HPDE6-E6E7 (cell line): ENCODE data around the gene PLCB3.

ENCODE experiments used
- DNase-seq: peaks from one replicate; pipeline ENCODE4 v3.0.0; 2011; ENCODE audit warnings: missing footprints; ENCODE audit errors: extremely low spot score

The PLCB3 gene

GRCh38 chr11:64220798-64221197, 30.5 kb upstream of the PLCB3 start:
- no peak for DNase-seq

- DNase-seq, result no peak
These were observed 28.7 kb upstream of the PLCB3 start for GRCh38 chr11:64222651-64223000.

GRCh38 chr11:64223001-64223651, 28.2 kb upstream of the PLCB3 start:
- DNase-seq, result no peak

GRCh38 chr11:64224151-64224890, 27.0 kb upstream of the PLCB3 start:
- DNase-seq, result peak; percentile 67

- DNase-seq, result no peak
These were observed 26.3 kb upstream of the PLCB3 start for GRCh38 chr11:64224891-64225607.

- DNase-seq, result peak; percentile 72
These were observed 25.5 kb upstream of the PLCB3 start, which contains the start of the genes NUDT22 and TRPT1 for GRCh38 chr11:64225608-64226506. Gene NUDT22 (plus strand): TSS chr11:64226274. CDS start chr11:64226653, 379 bp downstream. Gene TRPT1 (minus strand): TSS chr11:64226186. CDS start chr11:64225860, 326 bp downstream.

GRCh38 chr11:64226507-64227051, 24.8 kb upstream of the PLCB3 start:
- DNase-seq, result peak; percentile 17

- no peak for DNase-seq
These were observed 23.8 kb upstream of the PLCB3 start for GRCh38 chr11:64227405-64227956.

- DNase-seq, result no peak
These were observed 22.1 kb upstream of the PLCB3 start for GRCh38 chr11:64229090-64229743.

GRCh38 chr11:64229744-64230170, 21.6 kb upstream of the PLCB3 start:
- no peak for DNase-seq

- peak; percentile 71 for DNase-seq
These were observed 21.0 kb upstream of the PLCB3 start, which contains the start of gene DNAJC4 for GRCh38 chr11:64230171-64230984. Gene DNAJC4 (plus strand): TSS chr11:64230548. CDS start chr11:64230855, 307 bp downstream.

- no peak for DNase-seq
These were observed 20.4 kb upstream of the PLCB3 start for GRCh38 chr11:64230985-64231365.

GRCh38 chr11:64231546-64231945, 19.8 kb upstream of the PLCB3 start:
- DNase-seq, result no peak

- no peak for DNase-seq
These were observed 19.0 kb upstream of the PLCB3 start for GRCh38 chr11:64232182-64232966.

- DNase-seq, result no peak
These were observed 18.4 kb upstream of the PLCB3 start for GRCh38 chr11:64232967-64233315.

- no peak for DNase-seq
These were observed 17.3 kb upstream of the PLCB3 start, which contains the start of gene VEGFB for GRCh38 chr11:64233913-64234586. Gene VEGFB (plus strand): TSS chr11:64234584. CDS start chr11:64234834, 250 bp downstream.

- DNase-seq, result no peak
These were observed 16.5 kb upstream of the PLCB3 start for GRCh38 chr11:64234647-64235379.
